K562 (cell line): ENCODE results near the gene AIFM3. TPM values are rescaled to one million over a fixed set of nuclear protein-coding genes. Genes with fewer than 3 reads are reported as not detected.

Experiments
- C11orf30 ChIP-seq: fragments of 450-650 bp; IDR thresholded peaks from 2 replicates; pipeline ENCODE4 v1.6.1; 2016; ENCODE audit warnings: low read depth, mild to moderate bottlenecking
- CBX3 ChIP-seq, 2 experiments: IDR thresholded peaks; 1 replicate in 1 of 2; 2 replicates in 1 of 2; pipeline ENCODE4 v1.6.1; 2012; ENCODE audit warnings: inconsistent platforms in 2 of 2, low read length in 2 of 2, borderline replicate concordance in 1 of 2, control low read depth in 1 of 2
- ESRRB ChIP-seq: fragments of 250-450 bp; sonication (Bioruptor Pico); IDR thresholded peaks from 2 replicates; pipeline ENCODE4 v1.5.0; 2020; ENCODE audit warnings: mild to moderate bottlenecking, moderate library complexity, borderline replicate concordance
- ETV5 ChIP-seq: sonication (generic); formaldehyde crosslinking; IDR thresholded peaks from 2 replicates; pipeline ENCODE4 v1.4.0; 2020; ENCODE audit warnings: low read depth, mild to moderate bottlenecking, missing genetic modification reagents
- MTA2 ChIP-seq: fragments of 450-650 bp; IDR thresholded peaks from 2 replicates; pipeline ENCODE4 v1.6.1; 2016; ENCODE audit warnings: low read depth
- PCBP2 ChIP-seq: fragments of 200-400 bp; formaldehyde crosslinking; IDR thresholded peaks from 2 replicates; pipeline ENCODE4 v1.6.1; 2018; ENCODE audit warnings: low read length, low read depth, mild to moderate bottlenecking, moderate library complexity; ENCODE audit not compliant: poor library complexity, severe bottlenecking
- SAP30 ChIP-seq: fragments of 200-600 bp; sonication (generic); IDR thresholded peaks from 2 replicates; pipeline ENCODE4 v1.6.1; 2012; ENCODE audit warnings: borderline replicate concordance, low read depth, mild to moderate bottlenecking, moderate library complexity, low read length, control low read depth, inconsistent platforms; ENCODE audit not compliant: insufficient read depth, poor library complexity, severe bottlenecking
- UBTF ChIP-seq, 2 experiments: IDR thresholded peaks; 2 replicates each; pipeline ENCODE4 v1.6.1; 2012; ENCODE audit warnings: improper control_type of control experiment in 2 of 2, low read depth in 2 of 2, low read length in 2 of 2, borderline replicate concordance in 1 of 2
- ZNF12 ChIP-seq: sonication (generic); formaldehyde crosslinking; IDR thresholded peaks from 2 replicates; pipeline ENCODE4 v1.4.0; 2020; ENCODE audit warnings: mild to moderate bottlenecking, missing genetic modification reagents
- polyA plus RNA-seq, 8 experiments: library from polyadenylated mRNA; depleted of rRNA in 4 of 8; stranded (reverse) in 5 of 8; unstranded in 3 of 8; fragments of >200 nt; fragmentation: Nextera tagmentation in 2 of 8; fragmentation: Illumina TruSeq in 1 of 8; extraction: Ambion mirVana in 2 of 8; extraction: Trizol in 1 of 8; gene quantifications; 2 replicates each; pipeline versions ENCODE4 v1.2.1 to v1.2.3, GENCODE V29; 2011 to 2014; ENCODE audit warnings: inconsistent platforms in 1 of 8, missing spikeins in 1 of 8
- total RNA-seq, 7 experiments: library from RNA; depleted of rRNA in 6 of 7; stranded (reverse); fragments of >200 nt in 6 of 7; fragmentation: Illumina TruSeq in 2 of 7; extraction: Trizol in 2 of 7; gene quantifications; 2 replicates each; pipeline versions ENCODE4 v1.2.1 to v1.2.3, GENCODE V29; 2011 to 2021; ENCODE audit warnings: low replicate concordance in 1 of 7
- TF ChIP-seq, protein P1 (sequence below): fragments of 200-600 bp; sonication (generic); IDR thresholded peaks from one replicate; pipeline ENCODE4 v1.6.1; 2012; ENCODE audit warnings: mild to moderate bottlenecking, low read depth, low read length, inconsistent platforms
- TF ChIP-seq, protein P2 (sequence below): sonication (generic); formaldehyde crosslinking; IDR thresholded peaks from 2 replicates; pipeline ENCODE4 v1.8.0; 2022; ENCODE audit warnings: missing genetic modification reagents, mild to moderate bottlenecking, borderline replicate concordance

AIFM3 gene
- total and polyA plus RNA-seq, 9 of the 15 experiments (the other 6 are each of a cell fraction or from before 2014, with no cell fraction given) = 0.03 to 0.20 (median 0.07) TPM; not detected in 1

DNA sequence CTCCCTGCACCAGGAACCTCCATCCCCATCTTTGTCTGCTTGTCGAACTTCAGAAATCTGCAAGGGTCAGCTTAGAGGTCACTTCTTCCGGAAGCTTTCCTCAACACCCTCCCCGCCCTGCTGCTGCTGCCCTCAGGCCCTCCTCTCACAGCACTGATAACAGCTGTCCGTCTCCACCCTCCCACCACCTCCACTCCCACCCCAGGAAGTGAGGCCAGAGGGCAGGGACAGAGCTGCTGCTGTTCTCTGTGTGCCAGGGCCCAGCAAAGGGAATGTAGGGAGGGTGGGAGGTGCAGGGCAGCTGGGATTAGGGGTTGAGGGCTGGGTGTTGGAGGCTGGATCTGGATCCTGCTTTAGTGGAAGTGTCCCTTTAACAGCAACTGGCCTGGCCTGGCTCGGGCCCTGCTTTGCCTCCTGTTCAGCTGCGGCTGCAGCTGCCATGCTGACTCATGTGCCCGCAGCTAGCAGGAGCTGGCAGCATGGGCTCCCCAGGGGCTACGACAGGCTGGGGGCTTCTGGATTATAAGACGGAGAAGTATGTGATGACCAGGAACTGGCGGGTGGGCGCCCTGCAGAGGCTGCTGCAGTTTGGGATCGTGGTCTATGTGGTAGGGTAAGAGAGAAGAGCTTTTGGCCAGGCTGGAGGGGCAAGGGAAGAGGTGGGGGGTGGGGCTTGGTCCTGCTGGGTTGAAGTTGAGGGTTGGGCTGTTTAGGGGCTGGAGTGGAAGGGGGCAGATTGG is 47.8 kb downstream of the AIFM3 start, which contains the start of gene P2RX6 (continued):
- TF ChIP-seq, protein P1, sequence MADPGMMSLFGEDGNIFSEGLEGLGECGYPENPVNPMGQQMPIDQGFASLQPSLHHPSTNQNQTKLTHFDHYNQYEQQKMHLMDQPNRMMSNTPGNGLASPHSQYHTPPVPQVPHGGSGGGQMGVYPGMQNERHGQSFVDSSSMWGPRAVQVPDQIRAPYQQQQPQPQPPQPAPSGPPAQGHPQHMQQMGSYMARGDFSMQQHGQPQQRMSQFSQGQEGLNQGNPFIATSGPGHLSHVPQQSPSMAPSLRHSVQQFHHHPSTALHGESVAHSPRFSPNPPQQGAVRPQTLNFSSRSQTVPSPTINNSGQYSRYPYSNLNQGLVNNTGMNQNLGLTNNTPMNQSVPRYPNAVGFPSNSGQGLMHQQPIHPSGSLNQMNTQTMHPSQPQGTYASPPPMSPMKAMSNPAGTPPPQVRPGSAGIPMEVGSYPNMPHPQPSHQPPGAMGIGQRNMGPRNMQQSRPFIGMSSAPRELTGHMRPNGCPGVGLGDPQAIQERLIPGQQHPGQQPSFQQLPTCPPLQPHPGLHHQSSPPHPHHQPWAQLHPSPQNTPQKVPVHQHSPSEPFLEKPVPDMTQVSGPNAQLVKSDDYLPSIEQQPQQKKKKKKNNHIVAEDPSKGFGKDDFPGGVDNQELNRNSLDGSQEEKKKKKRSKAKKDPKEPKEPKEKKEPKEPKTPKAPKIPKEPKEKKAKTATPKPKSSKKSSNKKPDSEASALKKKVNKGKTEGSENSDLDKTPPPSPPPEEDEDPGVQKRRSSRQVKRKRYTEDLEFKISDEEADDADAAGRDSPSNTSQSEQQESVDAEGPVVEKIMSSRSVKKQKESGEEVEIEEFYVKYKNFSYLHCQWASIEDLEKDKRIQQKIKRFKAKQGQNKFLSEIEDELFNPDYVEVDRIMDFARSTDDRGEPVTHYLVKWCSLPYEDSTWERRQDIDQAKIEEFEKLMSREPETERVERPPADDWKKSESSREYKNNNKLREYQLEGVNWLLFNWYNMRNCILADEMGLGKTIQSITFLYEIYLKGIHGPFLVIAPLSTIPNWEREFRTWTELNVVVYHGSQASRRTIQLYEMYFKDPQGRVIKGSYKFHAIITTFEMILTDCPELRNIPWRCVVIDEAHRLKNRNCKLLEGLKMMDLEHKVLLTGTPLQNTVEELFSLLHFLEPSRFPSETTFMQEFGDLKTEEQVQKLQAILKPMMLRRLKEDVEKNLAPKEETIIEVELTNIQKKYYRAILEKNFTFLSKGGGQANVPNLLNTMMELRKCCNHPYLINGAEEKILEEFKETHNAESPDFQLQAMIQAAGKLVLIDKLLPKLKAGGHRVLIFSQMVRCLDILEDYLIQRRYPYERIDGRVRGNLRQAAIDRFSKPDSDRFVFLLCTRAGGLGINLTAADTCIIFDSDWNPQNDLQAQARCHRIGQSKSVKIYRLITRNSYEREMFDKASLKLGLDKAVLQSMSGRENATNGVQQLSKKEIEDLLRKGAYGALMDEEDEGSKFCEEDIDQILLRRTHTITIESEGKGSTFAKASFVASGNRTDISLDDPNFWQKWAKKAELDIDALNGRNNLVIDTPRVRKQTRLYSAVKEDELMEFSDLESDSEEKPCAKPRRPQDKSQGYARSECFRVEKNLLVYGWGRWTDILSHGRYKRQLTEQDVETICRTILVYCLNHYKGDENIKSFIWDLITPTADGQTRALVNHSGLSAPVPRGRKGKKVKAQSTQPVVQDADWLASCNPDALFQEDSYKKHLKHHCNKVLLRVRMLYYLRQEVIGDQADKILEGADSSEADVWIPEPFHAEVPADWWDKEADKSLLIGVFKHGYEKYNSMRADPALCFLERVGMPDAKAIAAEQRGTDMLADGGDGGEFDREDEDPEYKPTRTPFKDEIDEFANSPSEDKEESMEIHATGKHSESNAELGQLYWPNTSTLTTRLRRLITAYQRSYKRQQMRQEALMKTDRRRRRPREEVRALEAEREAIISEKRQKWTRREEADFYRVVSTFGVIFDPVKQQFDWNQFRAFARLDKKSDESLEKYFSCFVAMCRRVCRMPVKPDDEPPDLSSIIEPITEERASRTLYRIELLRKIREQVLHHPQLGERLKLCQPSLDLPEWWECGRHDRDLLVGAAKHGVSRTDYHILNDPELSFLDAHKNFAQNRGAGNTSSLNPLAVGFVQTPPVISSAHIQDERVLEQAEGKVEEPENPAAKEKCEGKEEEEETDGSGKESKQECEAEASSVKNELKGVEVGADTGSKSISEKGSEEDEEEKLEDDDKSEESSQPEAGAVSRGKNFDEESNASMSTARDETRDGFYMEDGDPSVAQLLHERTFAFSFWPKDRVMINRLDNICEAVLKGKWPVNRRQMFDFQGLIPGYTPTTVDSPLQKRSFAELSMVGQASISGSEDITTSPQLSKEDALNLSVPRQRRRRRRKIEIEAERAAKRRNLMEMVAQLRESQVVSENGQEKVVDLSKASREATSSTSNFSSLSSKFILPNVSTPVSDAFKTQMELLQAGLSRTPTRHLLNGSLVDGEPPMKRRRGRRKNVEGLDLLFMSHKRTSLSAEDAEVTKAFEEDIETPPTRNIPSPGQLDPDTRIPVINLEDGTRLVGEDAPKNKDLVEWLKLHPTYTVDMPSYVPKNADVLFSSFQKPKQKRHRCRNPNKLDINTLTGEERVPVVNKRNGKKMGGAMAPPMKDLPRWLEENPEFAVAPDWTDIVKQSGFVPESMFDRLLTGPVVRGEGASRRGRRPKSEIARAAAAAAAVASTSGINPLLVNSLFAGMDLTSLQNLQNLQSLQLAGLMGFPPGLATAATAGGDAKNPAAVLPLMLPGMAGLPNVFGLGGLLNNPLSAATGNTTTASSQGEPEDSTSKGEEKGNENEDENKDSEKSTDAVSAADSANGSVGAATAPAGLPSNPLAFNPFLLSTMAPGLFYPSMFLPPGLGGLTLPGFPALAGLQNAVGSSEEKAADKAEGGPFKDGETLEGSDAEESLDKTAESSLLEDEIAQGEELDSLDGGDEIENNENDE = peak; percentile 13
- no peak for TF ChIP-seq C11orf30
- TF ChIP-seq, protein P2, sequence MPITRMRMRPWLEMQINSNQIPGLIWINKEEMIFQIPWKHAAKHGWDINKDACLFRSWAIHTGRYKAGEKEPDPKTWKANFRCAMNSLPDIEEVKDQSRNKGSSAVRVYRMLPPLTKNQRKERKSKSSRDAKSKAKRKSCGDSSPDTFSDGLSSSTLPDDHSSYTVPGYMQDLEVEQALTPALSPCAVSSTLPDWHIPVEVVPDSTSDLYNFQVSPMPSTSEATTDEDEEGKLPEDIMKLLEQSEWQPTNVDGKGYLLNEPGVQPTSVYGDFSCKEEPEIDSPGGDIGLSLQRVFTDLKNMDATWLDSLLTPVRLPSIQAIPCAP (CRISPR knock-in tag) = no peak
- TF ChIP-seq ZNF12 (CRISPR knock-in tag) = no peak
- peak; percentile 90 to 93; a peak in 3 of 4 replicates for TF ChIP-seq UBTF (IDR thresholded peaks at IDR 0.05; ENCODE audit: borderline replicate concordance in 1 of 2, low read depth in 2 of 2, low read length in 2 of 2)
- TF ChIP-seq CBX3 (IDR thresholded peaks at IDR 0.05; ENCODE audit: borderline replicate concordance in 1 of 2, low read length in 2 of 2) = peak in 1 of 2 experiments; percentile 55; a peak in 1 of 3 replicates
- no peak for TF ChIP-seq SAP30
- no peak for TF ChIP-seq PCBP2
- no peak for TF ChIP-seq MTA2
- TF ChIP-seq ETV5 (CRISPR knock-in tag) = no peak
- no peak for TF ChIP-seq ESRRB (CRISPR knock-in tag)
